GM21717 (cell line): Measurements from ENCODE around the gene CELSR2.
A peak's percentile ranks its signal among the peaks of the same experiment; 100 is the strongest.
"Not testable (repeated sequence)": the region's sequence is repeated elsewhere in the genome, so short reads cannot be mapped to it uniquely, and the experiment has no call there.

Source experiments
- ATAC-seq: cut with Tn5 transposase; IDR thresholded peaks from one replicate; pipeline ENCODE4 v1.9.1; 2021; ENCODE audit warnings: mild to moderate bottlenecking, moderate library complexity; ENCODE audit not compliant: unreplicated experiment

CELSR2 gene

GRCh38 chr1:109248797-109249629, at the start of gene CELSR2:
TSS of gene CELSR2 (plus strand) at chr1:109249539. CDS start at chr1:109250080, 541 bp downstream.
- ATAC-seq = peak; percentile 70

- ATAC-seq = no peak
Observed at GRCh38 chr1:109199710-109200109, 49.6 kb upstream of the CELSR2 start.

- no peak for ATAC-seq
Observed at GRCh38 chr1:109201123-109201703, 48.1 kb upstream of the CELSR2 start.

GRCh38 chr1:109204484-109204883, 44.9 kb upstream of the CELSR2 start:
- no peak for ATAC-seq

- ATAC-seq = no peak
Observed at GRCh38 chr1:109206339-109206738, 43.0 kb upstream of the CELSR2 start.

GRCh38 chr1:109207467-109208103, 41.8 kb upstream of the CELSR2 start:
- ATAC-seq = no peak

GRCh38 chr1:109208394-109208793, 40.9 kb upstream of the CELSR2 start:
- ATAC-seq = no peak

- ATAC-seq = no peak
Observed at GRCh38 chr1:109208836-109209463, 40.4 kb upstream of the CELSR2 start.

GRCh38 chr1:109210058-109210457, 39.3 kb upstream of the CELSR2 start:
- ATAC-seq = no peak

- peak; percentile 11 for ATAC-seq
Observed at GRCh38 chr1:109213345-109213823, 36.0 kb upstream of the CELSR2 start.

- ATAC-seq = peak; percentile 65
Observed at GRCh38 chr1:109213824-109214693, 35.3 kb upstream of the CELSR2 start, which contains the start of gene SARS1. TSS of gene SARS1 (plus strand) at chr1:109213918. CDS start at chr1:109213993, 75 bp downstream.

- peak; percentile 25 for ATAC-seq
Observed at GRCh38 chr1:109214695-109215623, 34.4 kb upstream of the CELSR2 start.

GRCh38 chr1:109216662-109217061, 32.7 kb upstream of the CELSR2 start:
- ATAC-seq = no peak

- ATAC-seq = no peak
Observed at GRCh38 chr1:109218516-109218915, 30.8 kb upstream of the CELSR2 start.

- ATAC-seq = not testable (repeated sequence)
Observed at GRCh38 chr1:109221201-109221600, 28.1 kb upstream of the CELSR2 start.

- ATAC-seq = no peak
Observed at GRCh38 chr1:109225308-109225707, 24.0 kb upstream of the CELSR2 start.

GRCh38 chr1:109225711-109226445, 23.5 kb upstream of the CELSR2 start:
- no peak for ATAC-seq

- no peak for ATAC-seq
Observed at GRCh38 chr1:109228167-109228566, 21.2 kb upstream of the CELSR2 start.
